OCI-LY1 (cell line): Measurements from ENCODE around the gene MICALL2.

Experiments
- H2AFZ ChIP-seq: fragments of 200-600 bp; sonication (generic), shearing (Covaris generic); 2 replicates; pipeline ENCODE4 v1.6.0; 2014; ENCODE audit warnings: antibody characterized with exemption, mild to moderate bottlenecking, low read length
- H3F3A ChIP-seq: fragments of 200-600 bp; sonication (generic), shearing (Covaris generic); 2 replicates; pipeline ENCODE4 v1.6.0; 2014; ENCODE audit warnings: mild to moderate bottlenecking, antibody characterized with exemption, low read length, moderate library complexity; ENCODE audit not compliant: insufficient read depth
- H3K27ac ChIP-seq: fragments of 200-600 bp; sonication (generic); 2 replicates; pipeline ENCODE4 v1.5.1; 2014; ENCODE audit warnings: low read length, mixed run types, mild to moderate bottlenecking, low read depth; ENCODE audit not compliant: poor library complexity, severe bottlenecking
- H3K27me3 ChIP-seq: fragments of 200-600 bp; sonication (generic); 2 replicates; pipeline ENCODE4 v1.6.0; 2014; ENCODE audit warnings: antibody characterized with exemption, mild to moderate bottlenecking, low read length, moderate library complexity; ENCODE audit not compliant: insufficient read depth
- H3K36me3 ChIP-seq: fragments of 200-600 bp; sonication (generic); 2 replicates; pipeline ENCODE4 v1.6.1; 2014; ENCODE audit warnings: mild to moderate bottlenecking, antibody characterized with exemption, low read length, moderate library complexity, mixed read lengths; ENCODE audit not compliant: insufficient read depth
- H3K4me1 ChIP-seq: fragments of 200-600 bp; sonication (generic); 2 replicates; pipeline ENCODE4 v1.5.1; 2014; ENCODE audit warnings: mild to moderate bottlenecking, low read length, moderate library complexity; ENCODE audit not compliant: insufficient read depth, severe bottlenecking
- H3K4me2 ChIP-seq: fragments of 200-600 bp; sonication (generic), shearing (Covaris generic); 2 replicates; pipeline ENCODE4 v1.6.1; 2014; ENCODE audit warnings: low read length
- H3K4me3 ChIP-seq: fragments of 200-600 bp; sonication (generic); 2 replicates; pipeline ENCODE4 v1.5.1; 2014; ENCODE audit warnings: low read length, low read depth, mild to moderate bottlenecking, mixed read lengths; ENCODE audit not compliant: poor library complexity, severe bottlenecking
- H3K79me2 ChIP-seq: fragments of 200-600 bp; shearing (Covaris generic); 2 replicates; pipeline ENCODE4 v1.6.1; 2016; ENCODE audit warnings: mixed run types, low read length, mixed read lengths; ENCODE audit not compliant: insufficient read depth
- H3K9ac ChIP-seq: fragments of 200-600 bp; sonication (generic), shearing (Covaris generic); 2 replicates; pipeline ENCODE4 v1.6.1; 2014; ENCODE audit warnings: mild to moderate bottlenecking, low read length, mixed read lengths
- H3K9me2 ChIP-seq: fragments of 200-600 bp; sonication (generic), shearing (Covaris generic); 2 replicates; pipeline ENCODE4 v1.6.1; 2014; ENCODE audit warnings: low read depth, mild to moderate bottlenecking, low read length, mixed read lengths
- H3K9me3 ChIP-seq: fragments of 200-600 bp; shearing (Covaris generic); 2 replicates; pipeline ENCODE4 v1.6.1; 2014; ENCODE audit warnings: low read length, mixed read lengths
- H4K20me1 ChIP-seq: fragments of 200-600 bp; sonication (generic), shearing (Covaris generic); 2 replicates; pipeline ENCODE4 v1.6.0; 2016; ENCODE audit warnings: mild to moderate bottlenecking, low read length; ENCODE audit not compliant: insufficient read depth
- EZH2 ChIP-seq: fragments of 200-600 bp; sonication (generic), shearing (Covaris generic); IDR thresholded peaks from 2 replicates; pipeline ENCODE4 v1.8.0; 2017; ENCODE audit warnings: borderline replicate concordance, mixed run types, mild to moderate bottlenecking, antibody characterized with exemption, low read length, moderate library complexity, mixed read lengths
- TF ChIP-seq, protein P1 (sequence below): fragments of 200-600 bp; sonication (generic), shearing (Covaris generic); IDR thresholded peaks from 2 replicates; pipeline ENCODE4 v1.5.1; 2017; ENCODE audit warnings: mild to moderate bottlenecking, antibody characterized with exemption, low read length, moderate library complexity, mixed read lengths

MICALL2 gene

GRCh38 chr7:1427064-1427657 lies 32.1 kb downstream of the MICALL2 start:
- Histone ChIP-seq H3F3A (no peaks in the 10 kb centered on the region), H3K27ac (no peak overlapping the region), H3K79me2 (no peaks in the 10 kb centered on the region), H4K20me1 (no peaks in the 10 kb centered on the region), H3K36me3 (no peaks in the 10 kb centered on the region), H3K9me2 (no peaks in the 10 kb centered on the region), H3K27me3 (no peaks in the 10 kb centered on the region), H3K9me3 (no peaks in the 10 kb centered on the region), H3K4me3 (no peak overlapping the region), H3K9ac (no peak overlapping the region), H3K4me1 (no peaks in the 10 kb centered on the region), H3K4me2 (no peak overlapping the region), H2AFZ (no peak overlapping the region)
- no peak for TF ChIP-seq EZH2
- TF ChIP-seq, protein P1, sequence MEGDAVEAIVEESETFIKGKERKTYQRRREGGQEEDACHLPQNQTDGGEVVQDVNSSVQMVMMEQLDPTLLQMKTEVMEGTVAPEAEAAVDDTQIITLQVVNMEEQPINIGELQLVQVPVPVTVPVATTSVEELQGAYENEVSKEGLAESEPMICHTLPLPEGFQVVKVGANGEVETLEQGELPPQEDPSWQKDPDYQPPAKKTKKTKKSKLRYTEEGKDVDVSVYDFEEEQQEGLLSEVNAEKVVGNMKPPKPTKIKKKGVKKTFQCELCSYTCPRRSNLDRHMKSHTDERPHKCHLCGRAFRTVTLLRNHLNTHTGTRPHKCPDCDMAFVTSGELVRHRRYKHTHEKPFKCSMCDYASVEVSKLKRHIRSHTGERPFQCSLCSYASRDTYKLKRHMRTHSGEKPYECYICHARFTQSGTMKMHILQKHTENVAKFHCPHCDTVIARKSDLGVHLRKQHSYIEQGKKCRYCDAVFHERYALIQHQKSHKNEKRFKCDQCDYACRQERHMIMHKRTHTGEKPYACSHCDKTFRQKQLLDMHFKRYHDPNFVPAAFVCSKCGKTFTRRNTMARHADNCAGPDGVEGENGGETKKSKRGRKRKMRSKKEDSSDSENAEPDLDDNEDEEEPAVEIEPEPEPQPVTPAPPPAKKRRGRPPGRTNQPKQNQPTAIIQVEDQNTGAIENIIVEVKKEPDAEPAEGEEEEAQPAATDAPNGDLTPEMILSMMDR, result no peak

- TF ChIP-seq, protein P1, result no peak
- no peak for TF ChIP-seq EZH2
- Histone ChIP-seq H3F3A (no peaks in the 10 kb centered on the region), H3K9me2 (no peaks in the 10 kb centered on the region), H3K27ac (no peak overlapping the region), H2AFZ (no peak overlapping the region), H3K36me3 (no peaks in the 10 kb centered on the region), H3K27me3 (no peaks in the 10 kb centered on the region), H3K9ac (no peak overlapping the region), H3K4me3 (no peak overlapping the region), H3K9me3 (no peaks in the 10 kb centered on the region), H3K4me2 (no peak overlapping the region), H3K79me2 (no peaks in the 10 kb centered on the region), H4K20me1 (no peaks in the 10 kb centered on the region), H3K4me1 (no peaks in the 10 kb centered on the region)
Measured at GRCh38 chr7:1426474-1426873, 32.8 kb downstream of the MICALL2 start.

DNA sequence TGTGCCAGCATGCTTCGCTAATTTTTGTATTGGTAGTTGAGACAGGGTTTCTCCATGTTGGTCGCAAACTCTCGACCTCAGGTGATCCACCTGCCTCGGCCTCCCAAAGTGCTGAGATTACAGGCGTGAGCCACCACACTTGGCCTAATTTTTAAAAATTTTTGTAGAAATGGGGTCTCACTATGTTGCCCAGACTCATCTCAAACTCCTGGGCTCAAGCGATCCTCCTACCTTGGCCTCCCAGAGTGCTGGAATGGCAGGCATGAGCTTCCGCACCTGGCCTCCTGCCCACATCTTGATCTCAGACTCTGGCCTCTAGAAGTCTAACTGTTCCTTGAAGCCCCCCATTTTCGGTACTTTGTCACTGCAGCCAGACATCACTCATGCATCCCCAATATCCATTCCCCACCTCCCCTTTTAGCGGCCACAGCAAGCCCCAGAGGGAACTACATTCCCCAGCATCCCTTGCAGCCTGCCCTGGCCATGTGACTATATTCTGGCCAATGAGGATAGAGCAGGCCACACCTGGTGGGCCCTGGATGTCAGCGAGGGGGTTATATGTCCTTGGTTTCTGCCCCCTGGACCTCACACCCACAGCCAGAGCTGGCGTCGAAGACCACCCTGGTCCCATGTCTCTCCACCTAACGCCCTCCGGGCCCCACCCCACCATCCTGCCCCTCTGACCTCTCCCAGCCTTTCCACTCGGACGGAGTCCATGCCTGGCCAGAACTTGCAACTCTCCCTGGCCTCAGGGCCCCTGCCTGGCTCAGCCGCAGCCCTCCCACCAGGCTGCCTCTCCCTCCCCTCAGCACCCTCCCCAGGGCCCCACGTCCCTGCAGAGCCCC lies 33.8 kb downstream of the MICALL2 start:
- no peak overlapping the region for H3K9ac ChIP-seq
- H3K79me2 ChIP-seq, result no peaks in the 10 kb centered on the region
- TF ChIP-seq, protein P1, result no peak
- no peak for TF ChIP-seq EZH2
- no peaks in the 10 kb centered on the region; the same call in 1 of the 2 replicates for H3K27me3 ChIP-seq
- no peak overlapping the region for H3K4me2 ChIP-seq
- no peak overlapping the region for H3K4me3 ChIP-seq
- H4K20me1 ChIP-seq, result no peaks in the 10 kb centered on the region
- H3K36me3 ChIP-seq, result no peaks in the 10 kb centered on the region
- no peaks in the 10 kb centered on the region for H3K9me2 ChIP-seq
- H2AFZ ChIP-seq, result no peak overlapping the region
- H3K4me1 ChIP-seq, result no peaks in the 10 kb centered on the region
- no peaks in the 10 kb centered on the region for H3K9me3 ChIP-seq
- no peaks in the 10 kb centered on the region for H3F3A ChIP-seq
- no peak overlapping the region for H3K27ac ChIP-seq
